GM21526 (cell line): ENCODE data around the gene CLMP.
"Not testable (repeated sequence)": the region's sequence is repeated elsewhere in the genome, so short reads cannot be mapped to it uniquely, and the experiment has no call there.

Source experiments
- ATAC-seq: cut with Tn5 transposase; IDR thresholded peaks from one replicate; pipeline ENCODE4 v1.9.1; 2021; ENCODE audit warnings: moderate library complexity; ENCODE audit not compliant: unreplicated experiment, low FRiP score

The CLMP gene

DNA sequence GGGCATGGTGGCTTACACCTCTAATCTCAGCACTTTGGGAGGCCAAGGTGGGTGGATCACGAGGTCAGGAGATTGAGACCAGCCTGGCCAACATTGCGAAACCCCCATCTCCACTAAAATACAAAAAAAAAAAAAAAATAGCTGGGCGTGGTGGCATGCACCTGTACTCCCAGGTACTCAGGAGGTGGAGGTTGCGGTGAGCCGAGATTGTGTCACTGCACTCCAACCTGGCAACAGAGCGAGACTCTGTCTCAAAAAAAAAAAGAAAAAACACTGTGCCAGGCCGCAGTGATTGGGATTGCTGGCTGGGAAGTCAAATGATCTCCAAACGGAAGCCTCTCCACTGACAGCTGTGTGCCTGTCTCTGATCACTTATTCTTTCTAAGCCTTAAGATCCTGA is 104.9 kb downstream of the CLMP start:
- ATAC-seq: not testable (repeated sequence)

GRCh38 chr11:123088896-123089295 is 106.2 kb downstream of the CLMP start:
- ATAC-seq: not testable (repeated sequence)

DNA sequence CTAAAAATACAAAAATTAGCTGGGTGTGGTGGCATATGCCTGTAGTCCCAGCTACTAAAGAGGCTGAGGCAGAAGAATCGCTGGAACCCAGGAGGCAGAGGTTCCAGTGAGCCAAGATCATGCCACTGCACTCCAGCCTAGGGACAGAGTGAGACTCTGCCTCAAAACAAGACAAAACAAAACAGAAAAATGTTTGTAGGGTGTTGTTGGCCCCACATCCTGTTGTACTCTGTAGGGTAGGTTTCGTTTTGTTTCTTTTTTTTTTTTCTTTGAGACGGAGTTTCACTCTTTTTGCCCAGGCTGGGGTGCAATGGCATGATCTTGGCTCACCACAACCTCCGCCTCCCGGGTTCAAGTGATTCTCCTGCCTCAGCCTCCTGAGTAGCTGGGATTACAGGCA is 107.4 kb downstream of the CLMP start:
- ATAC-seq: peak; percentile 92

DNA sequence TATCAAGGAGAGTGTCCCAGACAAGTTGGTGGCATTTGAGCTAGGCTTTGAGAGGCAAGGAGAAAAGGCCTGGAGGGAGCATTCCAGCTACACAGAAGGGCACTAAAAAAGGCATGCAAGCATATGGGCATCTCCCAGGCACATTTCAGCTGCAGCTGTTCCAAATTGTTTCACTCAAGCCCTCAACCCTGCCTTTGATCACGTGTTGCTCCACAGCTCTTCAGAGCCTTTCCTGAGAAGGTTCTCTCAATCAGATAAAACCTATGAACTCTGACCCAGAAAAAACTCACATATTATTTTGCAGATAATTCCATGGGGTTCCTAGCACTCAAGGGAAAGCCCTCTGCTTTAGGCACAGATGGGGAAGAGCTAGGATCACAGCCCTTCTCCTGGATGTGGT is 108.7 kb downstream of the CLMP start:
- no peak for ATAC-seq

DNA sequence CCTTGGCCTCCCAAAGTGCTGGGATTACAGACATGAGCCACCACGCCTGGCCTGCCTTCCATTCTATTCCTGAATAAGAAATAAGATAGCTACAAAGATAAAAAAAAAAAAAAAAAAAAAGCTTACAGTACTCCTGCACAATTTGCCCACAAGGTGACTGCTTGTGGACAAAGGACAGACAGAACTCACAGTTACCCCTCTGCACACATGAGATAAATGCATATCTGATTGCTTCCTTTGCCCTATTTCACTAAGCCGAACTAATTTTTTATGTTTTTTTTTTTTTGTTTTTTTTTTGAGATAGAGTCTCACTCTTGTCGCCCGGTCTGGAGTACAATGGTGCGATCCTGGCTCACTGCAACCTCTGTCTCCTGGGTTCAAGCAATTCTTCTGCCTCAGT is 109.6 kb downstream of the CLMP start:
- ATAC-seq: no peak

DNA sequence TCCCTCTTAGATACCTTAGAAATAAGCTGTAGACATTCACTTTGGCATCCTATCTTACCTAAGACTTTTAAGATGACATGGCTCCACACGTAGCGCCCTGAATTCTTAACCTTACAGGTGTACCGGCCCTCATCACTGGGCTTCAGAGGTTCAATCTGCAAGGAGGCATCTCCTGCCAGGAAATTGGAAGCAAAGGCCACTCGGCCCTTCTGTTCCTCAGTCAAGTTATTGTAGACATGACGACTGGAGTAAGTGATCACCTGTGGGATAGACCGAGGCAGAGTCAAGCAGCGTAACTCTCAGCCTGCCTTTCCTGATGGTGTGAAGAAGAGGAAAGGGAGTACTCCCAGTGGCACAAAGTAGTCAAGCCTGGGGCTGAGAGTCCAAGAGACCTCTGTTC is 110.6 kb downstream of the CLMP start:
- no peak for ATAC-seq

DNA sequence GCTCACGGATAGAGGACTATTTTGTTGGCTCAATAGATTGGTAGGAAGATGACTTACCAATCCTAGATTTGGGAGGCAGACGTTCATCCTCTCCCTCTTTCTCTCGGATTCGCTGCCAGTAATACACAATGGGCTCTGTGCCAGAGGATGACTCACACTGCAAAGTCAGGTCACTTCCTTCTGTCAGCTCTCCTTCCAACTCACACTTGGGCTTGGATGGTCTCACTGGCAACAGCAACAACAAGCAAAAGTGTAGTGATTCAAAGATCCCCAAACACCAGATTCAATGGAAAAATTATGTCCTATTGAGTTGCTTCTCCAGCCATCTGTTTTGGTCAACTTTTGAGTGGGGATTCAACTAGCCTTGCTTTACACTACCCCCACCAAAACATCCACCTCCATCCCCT is 111.4 kb downstream of the CLMP start:
- no peak for ATAC-seq

GRCh38 chr11:123082977-123083376 is 112.1 kb downstream of the CLMP start:
- ATAC-seq: no peak

DNA sequence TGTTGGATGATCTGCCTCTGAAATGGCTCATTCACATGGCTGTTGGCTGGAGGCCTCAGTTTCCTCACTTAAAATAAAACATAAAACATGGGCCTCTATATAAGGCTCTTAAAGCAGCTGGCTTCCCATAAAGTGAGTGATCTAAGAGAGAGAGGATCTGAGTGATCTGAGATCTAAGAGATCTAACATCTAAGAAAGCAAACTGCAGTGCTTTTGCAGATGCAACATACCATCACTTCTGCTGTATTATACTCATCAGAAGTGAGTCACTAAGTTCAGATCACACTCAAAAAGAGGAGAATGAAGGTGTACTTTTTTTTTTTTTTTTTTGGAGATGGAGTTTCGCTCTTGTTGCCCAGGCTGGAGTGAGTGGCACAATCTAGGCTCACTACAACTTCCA is 115.0 kb downstream of the CLMP start:
- ATAC-seq: no peak

- ATAC-seq: no peak
Observed at GRCh38 chr11:123076484-123076883, 118.6 kb downstream of the CLMP start.

DNA sequence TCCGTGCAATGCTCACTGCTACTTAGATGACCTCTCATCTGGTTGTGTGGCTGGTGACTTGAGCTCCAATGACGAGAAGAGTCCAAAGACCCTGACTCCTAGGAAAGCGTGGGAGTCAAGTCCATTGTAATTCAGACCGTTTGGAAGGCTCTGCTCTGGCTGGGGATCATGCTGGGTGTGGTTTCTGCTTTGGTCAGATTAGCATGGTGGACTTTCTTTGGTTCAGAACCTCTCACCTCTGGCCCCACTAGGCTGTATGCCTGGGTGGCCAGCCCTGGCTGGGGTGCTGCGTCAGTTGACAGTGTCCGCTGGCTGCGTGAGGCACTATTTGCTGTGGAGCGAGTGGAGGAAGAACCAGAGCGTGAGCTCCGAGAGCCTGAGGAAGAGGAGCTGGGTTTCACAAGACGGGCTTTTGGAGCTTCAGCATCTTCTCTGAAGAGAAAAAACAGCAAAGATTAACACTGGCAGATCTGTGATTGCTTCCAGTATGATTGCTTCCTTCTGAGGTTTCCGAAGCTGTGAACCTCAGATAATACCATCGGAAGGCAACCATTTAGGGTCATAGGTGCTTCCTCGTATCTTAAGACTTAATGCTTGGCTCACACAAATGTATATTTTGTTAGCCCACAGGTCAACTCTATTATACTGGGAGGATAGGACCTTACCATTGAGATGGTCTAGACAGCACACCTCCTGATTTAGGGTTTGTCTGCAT is 121.5 kb downstream of the CLMP start:
- ATAC-seq: no peak

DNA sequence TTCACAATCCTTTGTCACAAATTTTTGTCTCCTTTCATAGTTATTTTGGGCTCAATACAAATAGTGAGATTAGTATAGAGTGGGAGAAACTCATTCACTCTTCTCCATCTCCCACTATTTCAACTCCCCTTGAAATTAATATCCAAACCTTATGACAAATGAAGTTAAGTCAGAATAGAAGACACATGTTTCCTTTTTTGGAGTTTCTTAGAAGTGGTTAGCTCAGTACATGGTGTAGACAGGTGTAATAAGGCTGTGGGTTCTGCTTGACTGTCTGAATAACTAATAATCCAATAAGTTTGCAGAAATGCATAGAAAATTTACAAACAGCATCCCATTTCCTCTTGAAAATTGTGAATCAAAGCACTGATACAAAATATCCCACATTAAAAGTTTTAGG is 122.3 kb downstream of the CLMP start:
- no peak for ATAC-seq

DNA sequence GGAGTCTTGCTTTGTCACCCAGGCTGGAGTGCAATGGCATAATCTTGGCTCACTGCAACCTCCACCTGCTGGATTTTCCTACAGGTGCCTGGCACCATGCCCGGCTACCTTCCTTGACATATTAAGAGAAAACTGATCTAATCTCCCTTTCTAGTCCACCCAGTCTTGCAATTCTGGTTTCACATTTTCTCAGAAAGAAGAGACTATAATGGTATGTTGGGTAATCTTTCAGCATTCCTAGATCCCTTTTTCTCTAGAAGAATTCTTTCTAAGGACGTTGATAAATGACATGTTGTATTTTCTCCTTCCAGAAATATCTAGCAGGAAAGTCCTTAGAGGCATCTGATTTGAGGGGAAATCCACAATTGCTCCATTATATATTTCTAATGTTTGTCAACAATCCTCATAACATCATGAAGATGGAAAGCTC is 122.7 kb downstream of the CLMP start:
- ATAC-seq: no peak

DNA sequence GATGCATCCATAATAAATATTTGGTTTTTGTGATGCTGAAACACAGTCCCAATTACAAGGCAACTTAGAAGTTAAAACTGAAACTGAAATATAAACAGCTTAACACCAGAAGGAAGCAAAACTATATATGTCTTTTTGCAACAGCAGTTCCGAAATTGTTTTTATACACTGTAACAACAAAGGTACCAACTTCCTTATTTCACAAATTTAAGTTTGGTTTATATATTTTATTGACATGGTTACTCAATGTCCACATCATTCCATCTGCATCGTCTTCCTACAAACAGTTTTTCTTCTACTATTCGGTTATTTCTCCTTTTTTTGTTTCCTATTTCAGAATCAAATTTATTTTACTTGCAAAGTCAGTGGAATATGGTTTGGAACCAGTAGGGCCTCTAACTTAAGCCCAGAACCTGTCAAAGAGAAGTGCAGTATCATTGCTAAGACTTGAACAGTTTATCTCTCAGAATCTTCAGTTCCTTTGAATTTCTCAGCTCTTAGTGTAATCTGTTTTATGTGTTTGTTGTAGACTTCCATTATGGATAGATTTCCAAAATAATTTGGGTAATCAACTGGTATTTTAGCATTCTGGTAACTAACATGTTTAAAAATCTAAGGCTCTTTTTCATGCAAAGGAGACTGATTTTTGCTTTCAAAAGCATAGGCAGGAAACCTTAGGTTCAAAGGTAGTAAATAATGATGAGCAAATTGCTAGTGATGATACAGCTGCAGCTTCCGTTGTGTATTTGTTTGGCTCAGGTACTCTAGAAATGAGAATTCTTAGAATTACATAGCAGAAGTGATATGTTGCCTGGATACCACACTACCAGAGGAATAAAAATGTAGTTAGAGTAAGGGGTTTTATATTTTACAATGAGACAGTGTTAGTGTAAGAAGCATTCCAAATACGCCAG is 124.9 kb downstream of the CLMP start:
- ATAC-seq: peak; percentile 50

GRCh38 chr11:123065621-123066020 is 129.4 kb downstream of the CLMP start:
- no peak for ATAC-seq

GRCh38 chr11:123063826-123064657 is 131.0 kb downstream of the CLMP start:
- ATAC-seq: no peak

DNA sequence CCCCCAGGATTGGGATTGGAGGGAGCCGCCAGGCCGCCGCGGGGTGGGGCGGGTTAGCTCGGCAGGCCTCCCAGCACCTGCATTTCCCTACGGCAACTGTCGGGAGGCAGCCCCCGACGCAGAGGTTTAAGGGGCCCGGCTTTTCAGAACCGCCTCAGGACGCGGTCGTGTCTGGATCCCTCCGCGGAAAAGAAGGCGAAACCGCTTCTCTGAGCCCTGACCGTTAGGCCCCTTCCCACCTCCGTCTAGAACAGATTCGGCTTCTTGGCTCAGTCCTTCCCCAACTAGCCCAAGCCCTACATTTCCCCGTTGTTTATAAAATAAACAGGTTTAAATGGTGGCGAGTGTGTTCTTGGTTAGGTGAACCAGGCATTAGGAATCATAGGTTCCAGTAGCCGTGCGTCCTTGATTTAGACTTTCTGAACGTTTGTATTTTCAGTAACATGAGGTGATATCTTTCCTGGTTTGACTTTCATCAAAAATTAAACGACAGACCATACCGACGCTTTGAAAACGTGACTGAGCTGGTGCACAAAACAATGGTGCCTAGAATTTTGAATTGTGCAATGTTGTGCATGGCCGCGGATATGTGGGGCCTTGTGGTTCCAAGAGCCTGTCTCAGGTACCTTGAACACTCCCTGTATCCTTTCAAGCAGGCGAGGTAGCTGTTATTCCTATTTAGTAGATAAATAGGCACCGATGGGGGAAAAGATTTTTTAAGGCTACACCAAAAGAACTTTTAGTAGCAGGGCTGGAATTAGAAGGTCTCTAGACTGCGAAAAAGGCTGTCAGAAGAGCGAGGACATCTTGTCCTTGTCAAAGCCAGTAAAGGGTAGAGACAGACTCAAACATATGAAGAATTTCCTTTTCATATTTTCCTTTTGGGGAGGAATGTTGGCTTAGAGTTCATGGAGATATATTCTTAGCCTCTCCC is 131.9 kb downstream of the CLMP start:
- ATAC-seq: peak; percentile 0

GRCh38 chr11:123062158-123062891 is 132.7 kb downstream of the CLMP start:
- ATAC-seq: peak; percentile 80
